Measurements from ENCODE around the gene SOCS1. TPM values are rescaled to one million over a fixed set of nuclear protein-coding genes. Genes with fewer than 3 reads are reported as not detected.

The SOCS1 gene
- total and polyA plus RNA-seq, 2 donors (not counting 3 experiments of a cell fraction or from before 2014, with no cell fraction given), result 1.1 to 1.7 TPM

DNA sequence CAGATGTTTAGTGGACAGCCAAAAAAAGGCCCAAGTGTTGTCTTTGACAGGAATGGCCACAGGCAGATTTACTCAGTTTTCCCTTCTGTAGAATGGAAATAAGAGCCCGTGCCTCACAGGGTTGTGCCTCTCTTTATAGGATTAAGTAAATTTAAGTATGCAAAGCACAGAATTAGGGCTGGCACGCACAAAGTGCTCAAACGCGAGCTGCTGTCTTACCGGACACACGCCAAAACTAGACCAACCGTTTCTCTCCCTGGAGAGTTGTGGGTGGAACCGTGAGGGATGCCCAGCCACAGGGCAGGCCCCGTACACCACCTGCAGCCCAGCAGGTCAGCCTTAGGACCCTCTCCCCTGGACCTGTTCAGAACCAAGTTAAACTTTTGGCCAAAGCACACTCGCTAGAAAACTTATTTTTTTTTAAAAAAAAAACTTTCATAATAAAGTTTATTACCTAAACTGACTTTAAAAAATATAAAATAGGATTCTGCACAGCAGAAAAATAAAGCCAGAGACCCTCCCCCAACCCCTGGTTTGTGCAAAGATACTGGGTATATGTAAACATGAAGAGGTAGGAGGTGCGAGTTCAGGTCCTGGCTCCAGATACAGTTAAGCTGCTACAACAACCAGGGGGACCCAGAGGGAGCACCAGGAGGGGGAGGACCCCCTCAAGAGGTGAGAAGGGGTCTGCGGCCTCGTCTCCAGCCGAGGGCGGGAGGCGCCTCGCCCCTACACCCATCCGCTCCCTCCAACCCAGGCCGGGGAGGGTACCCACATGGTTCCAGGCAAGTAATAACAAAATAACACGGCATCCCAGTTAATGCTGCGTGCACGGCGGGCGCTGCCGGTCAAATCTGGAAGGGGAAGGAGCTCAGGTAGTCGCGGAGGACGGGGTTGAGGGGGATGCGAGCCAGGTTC lies 1.8 kb downstream of the SOCS1 start:
- FAIRE-seq (no peak), DNase-seq (ENCODE audit: low read depth, low spot score) (no peak)
- intact Hi-C loops (cut with micrococcal nuclease) (loop anchor here (10.0 kb wide), 1 partner anchor 61 kb away; no protein-coding TSS in a partner anchor), dilution Hi-C loops (cut with MboI; ENCODE audit: extremely low pct_ligation_motif_present, low sequenced_read_pairs) (no loop called here)
- BruUV-seq (replicated peaks), result TSS peak; percentile 27
- Histone ChIP-seq H3K9ac (replicated peaks; ENCODE audit: extremely low read depth, insufficient read depth, low read length) (no peak overlapping the region), H3K27me3 (ENCODE audit: control insufficient read depth in 2 of 2, insufficient read depth in 2 of 2, low read length in 2 of 2) (peaks cover 0 to 1% of the 10 kb centered on the region in 2 experiments), H3K9me3 (replicated peaks; ENCODE audit: control insufficient read depth, insufficient read depth, low read length) (no peaks in the 10 kb centered on the region), H3K4me3 (replicated peaks in 1 of 3; ENCODE audit: insufficient read depth in 1 of 3, low read depth in 1 of 3, low read length in 3 of 3) (no peak overlapping the region), H3K4me2 (ENCODE audit: insufficient read depth, low read length) (peak overlapping the region; percentile 10), H3K36me3 (ENCODE audit: control insufficient read depth in 2 of 2, extremely low read depth in 1 of 2, insufficient read depth in 2 of 2, low read length in 2 of 2) (no peaks in the 10 kb centered on the region), H2AFZ (ENCODE audit: low read depth, low read length) (peak overlapping the region; percentile 64), H3K79me2 (ENCODE audit: control insufficient read depth, insufficient read depth, low read length) (no peaks in the 10 kb centered on the region), H4K20me1 (replicated peaks; ENCODE audit: control insufficient read depth, extremely low read depth, insufficient read depth, low read length) (no peaks in the 10 kb centered on the region), H3K27ac (ENCODE audit: insufficient read depth, low read depth, low read length) (no peak overlapping the region), H3K9me1 (replicated peaks; ENCODE audit: control insufficient read depth, extremely low read depth, insufficient read depth, low read length) (no peaks in the 10 kb centered on the region), H3K4me1 (ENCODE audit: control insufficient read depth, extremely low read depth, insufficient read depth, low read length) (peaks cover 10% of the 10 kb centered on the region)
- POLR2A ChIA-PET, result interaction anchor here (1.4 to 2.5 kb wide), 3 partner anchors 8 to 296 kb away, joined by 3 to 11 read pairs (median 7); no protein-coding TSS in a partner anchor
- TF ChIP-seq CTCF (IDR thresholded peaks at IDR 0.05; ENCODE audit: extremely low read depth in 1 of 2, insufficient read depth in 1 of 2, low read depth in 1 of 2, low read length in 2 of 2), result no peak
- no peak for TF ChIP-seq EZH2 (IDR thresholded peaks at IDR 0.05; ENCODE audit: borderline replicate concordance, low read depth, low read length, severe bottlenecking)
- no peak for TF ChIP-seq GATA2 (IDR thresholded peaks at IDR 0.05; ENCODE audit: insufficient read depth, insufficient read length, low read depth, low read length)
- no peak for TF ChIP-seq FOS (IDR thresholded peaks at IDR 0.05; ENCODE audit: borderline replicate concordance, insufficient read depth, low read length)
- no peak for TF ChIP-seq POLR2A (IDR thresholded peaks at IDR 0.05; ENCODE audit: low read depth, low read length)
- no peak for TF ChIP-seq MYC (IDR thresholded peaks at IDR 0.05; ENCODE audit: low read depth, low read length)
- no peak for TF ChIP-seq JUN (IDR thresholded peaks at IDR 0.05; ENCODE audit: borderline replicate concordance, insufficient read depth, insufficient read length, low read depth)
- TF ChIP-seq MAX (IDR thresholded peaks at IDR 0.05; ENCODE audit: insufficient read depth, insufficient read length), result no peak
- TF ChIP-seq POLR2AphosphoS5 (IDR thresholded peaks at IDR 0.05; ENCODE audit: insufficient read depth, low read depth, low read length), result no peak
- CTCF ChIA-PET, result interaction anchor here (0.7 to 8.3 kb wide), 21 partner anchors 8 to 317 kb away, joined by 3 to 347 read pairs (median 10); partner anchors contain the start of gene TNP2
